NCI-H1092 treated with DMSO at 0.1 percent for 48 hours (cell line): ENCODE results near the gene CTNNA3.

Experiments used
- DNase-seq: peaks from one replicate; lab custom pipeline; 2025; lab: John Stamatoyannopoulos, UW

Gene CTNNA3

GRCh38 chr10:67015225-67015624 lies 680.8 kb downstream of the CTNNA3 start:
- no peak for DNase-seq

- DNase-seq: no peak
Measured at GRCh38 chr10:67011981-67012380, 684.0 kb downstream of the CTNNA3 start.

GRCh38 chr10:67011480-67011879 lies 684.5 kb downstream of the CTNNA3 start:
- no peak for DNase-seq

GRCh38 chr10:67005981-67006380 lies 690.0 kb downstream of the CTNNA3 start:
- DNase-seq: no peak

GRCh38 chr10:67004690-67005089 lies 691.3 kb downstream of the CTNNA3 start:
- no peak for DNase-seq

GRCh38 chr10:66999762-67000545 lies 696.0 kb downstream of the CTNNA3 start:
- no peak for DNase-seq

- no peak for DNase-seq
Measured at GRCh38 chr10:66996996-66997395, 699.0 kb downstream of the CTNNA3 start.

- no peak for DNase-seq
Measured at GRCh38 chr10:66990143-66990830, 705.7 kb downstream of the CTNNA3 start.

- no peak for DNase-seq
Measured at GRCh38 chr10:66983475-66983818, 712.5 kb downstream of the CTNNA3 start.

- no peak for DNase-seq
Measured at GRCh38 chr10:66982792-66983474, 713.1 kb downstream of the CTNNA3 start.

- DNase-seq: no peak
Measured at GRCh38 chr10:66982053-66982420, 714.0 kb downstream of the CTNNA3 start.

- DNase-seq: no peak
Measured at GRCh38 chr10:66981361-66982052, 714.5 kb downstream of the CTNNA3 start.

- DNase-seq: no peak
Measured at GRCh38 chr10:66980246-66980815, 715.7 kb downstream of the CTNNA3 start.

- no peak for DNase-seq
Measured at GRCh38 chr10:66964946-66965345, 731.0 kb downstream of the CTNNA3 start.

- no peak for DNase-seq
Measured at GRCh38 chr10:66958466-66958865, 737.5 kb downstream of the CTNNA3 start.

- DNase-seq: no peak
Measured at GRCh38 chr10:66951896-66952295, 744.1 kb downstream of the CTNNA3 start.

- no peak for DNase-seq
Measured at GRCh38 chr10:66943590-66943989, 752.4 kb downstream of the CTNNA3 start.

- no peak for DNase-seq
Measured at GRCh38 chr10:66942407-66942806, 753.6 kb downstream of the CTNNA3 start.

- no peak for DNase-seq
Measured at GRCh38 chr10:66941491-66941890, 754.5 kb downstream of the CTNNA3 start.

- DNase-seq: no peak
Measured at GRCh38 chr10:66940965-66941364, 755.0 kb downstream of the CTNNA3 start.

- DNase-seq: no peak
Measured at GRCh38 chr10:66934711-66935110, 761.3 kb downstream of the CTNNA3 start.

GRCh38 chr10:66931949-66932343 lies 764.0 kb downstream of the CTNNA3 start:
- DNase-seq: no peak
